MCF 10A (cell line): ENCODE results near the gene UMPS. TPM values are rescaled to one million over a fixed set of nuclear protein-coding genes. Genes with fewer than 3 reads are reported as not detected.

Source experiments
- BruUV-seq: library from RNA; stranded (reverse); fragments of 400-500 nt; replicated peaks from 2 replicates; lab custom pipeline; 2021; lab: Mats Ljungman, UMichigan
- CTCF ChIA-PET: fragments of 300-600 bp; sonication (Branson Sonifier 250); formaldehyde crosslinking; extraction: SDS; loops from one replicate; lab custom pipeline; 2021; ENCODE audit warnings: antibody characterized with exemption, inconsistent platforms; lab: Yijun Ruan, JAX
- POLR2A ChIA-PET: fragments of 300-600, 350-650 bp; sonication (Branson Sonifier 250); formaldehyde crosslinking; extraction: SDS; loops from one replicate; lab custom pipeline; 2020; ENCODE audit warnings: antibody characterized with exemption, inconsistent platforms; lab: Yijun Ruan, JAX
- DNase-seq: peaks from one replicate; pipeline ENCODE4 v3.0.0-alpha.2; 2018; ENCODE audit not compliant: unreplicated experiment
- H3K27ac Mint-ChIP-seq: one replicate; pipeline ENCODE4 v1.8.0; 2022; ENCODE audit warnings: mild to moderate bottlenecking, low read depth, mixed read lengths; ENCODE audit not compliant: unreplicated experiment
- H3K27me3 Mint-ChIP-seq: one replicate; pipeline ENCODE4 v1.8.0; 2022; ENCODE audit warnings: mixed read lengths; ENCODE audit not compliant: insufficient read depth, unreplicated experiment
- H3K36me3 Mint-ChIP-seq: one replicate; pipeline ENCODE4 v1.8.0; 2022; ENCODE audit warnings: mild to moderate bottlenecking, moderate library complexity, mixed read lengths; ENCODE audit not compliant: insufficient read depth, unreplicated experiment
- H3K4me1 Mint-ChIP-seq: one replicate; pipeline ENCODE4 v1.8.0; 2022; ENCODE audit warnings: mixed read lengths; ENCODE audit not compliant: insufficient read depth, unreplicated experiment
- H3K4me3 Mint-ChIP-seq: one replicate; pipeline ENCODE4 v1.8.0; 2022; ENCODE audit warnings: mild to moderate bottlenecking, moderate library complexity, mixed read lengths; ENCODE audit not compliant: unreplicated experiment
- H3K9me3 Mint-ChIP-seq: one replicate; pipeline ENCODE4 v1.8.0; 2022; ENCODE audit warnings: mixed read lengths; ENCODE audit not compliant: unreplicated experiment
- intact Hi-C: fragments of 100-400 bp; cut with micrococcal nuclease; formaldehyde crosslinking; loops from 2 replicates; pipeline ENCODE4 v1.14.1; 2022
- total RNA-seq: library from RNA; stranded (reverse); gene quantifications from 2 replicates; pipeline ENCODE4 v1.2.3, GENCODE V29; 2022
- TF ChIP-seq, protein P1 (sequence below): fragments of 200-600 bp; IDR thresholded peaks from one replicate; pipeline ENCODE4 v1.8.0; 2022; ENCODE audit warnings: antibody characterized with exemption, mild to moderate bottlenecking; ENCODE audit not compliant: unreplicated experiment

Gene UMPS
- total RNA-seq, 1 experiment from 2014 or later: 49.3 TPM

DNA sequence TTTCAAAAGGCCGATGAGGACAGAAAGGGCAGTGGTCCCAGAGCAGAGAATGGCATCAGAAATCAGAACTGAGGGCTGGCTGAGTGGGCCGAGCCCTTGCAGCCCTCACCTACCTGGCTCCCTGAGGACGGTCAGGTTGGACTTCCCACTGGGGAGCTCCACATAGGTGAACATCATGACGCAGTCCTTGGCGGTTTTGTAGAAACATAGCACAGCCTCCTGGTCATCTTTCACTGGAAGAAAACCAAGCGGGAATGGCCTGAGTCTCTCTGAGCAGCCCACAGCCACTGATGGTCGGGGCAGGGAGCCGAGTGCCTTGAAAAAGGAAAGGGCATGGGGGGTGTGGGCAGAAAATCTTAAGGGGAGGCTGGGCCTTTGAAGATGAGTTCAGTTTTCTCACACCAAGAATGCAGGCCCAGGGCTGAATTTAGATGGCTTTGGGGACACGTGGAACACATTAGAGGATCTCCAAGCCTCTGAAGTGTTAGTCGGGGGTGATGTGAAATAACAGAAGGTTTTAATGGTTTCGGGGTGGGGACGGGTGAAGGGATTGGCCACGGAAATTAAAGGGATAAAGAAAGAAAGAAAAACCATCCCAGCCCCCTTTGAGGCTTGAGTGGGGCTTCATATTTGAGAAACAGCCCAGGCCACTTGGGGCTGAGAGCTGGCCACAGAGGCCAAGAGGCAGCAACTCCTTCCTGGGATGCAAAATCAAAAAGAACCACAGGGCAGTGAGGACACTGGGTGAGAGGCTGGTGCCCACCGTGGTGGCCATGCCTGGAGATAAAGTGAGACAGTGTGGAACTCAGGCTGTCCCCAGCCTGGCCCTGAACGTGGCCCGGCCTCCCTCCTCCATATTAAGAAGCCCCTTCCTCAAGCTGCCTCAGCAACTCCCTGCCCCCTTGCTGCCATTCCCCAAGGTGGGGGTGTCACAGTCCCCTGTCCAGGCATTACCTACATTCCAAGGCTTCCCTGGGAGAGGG, 36.2 kb downstream of the UMPS start:
- H3K4me3 Mint-ChIP-seq: no peak overlapping the region
- ChIA-PET CTCF (interaction anchor here (0.5 to 15.0 kb wide), 5 partner anchors 20 to 736 kb away, joined by 3 to 263 read pairs (median 3); no protein-coding TSS in a partner anchor), POLR2A (no interaction called here)
- no TSS peak for BruUV-seq
- no peak overlapping the region for H3K27ac Mint-ChIP-seq
- peaks cover 41% of the 10 kb centered on the region for H3K36me3 Mint-ChIP-seq
- no peaks in the 10 kb centered on the region for H3K9me3 Mint-ChIP-seq
- TF ChIP-seq, protein P1, sequence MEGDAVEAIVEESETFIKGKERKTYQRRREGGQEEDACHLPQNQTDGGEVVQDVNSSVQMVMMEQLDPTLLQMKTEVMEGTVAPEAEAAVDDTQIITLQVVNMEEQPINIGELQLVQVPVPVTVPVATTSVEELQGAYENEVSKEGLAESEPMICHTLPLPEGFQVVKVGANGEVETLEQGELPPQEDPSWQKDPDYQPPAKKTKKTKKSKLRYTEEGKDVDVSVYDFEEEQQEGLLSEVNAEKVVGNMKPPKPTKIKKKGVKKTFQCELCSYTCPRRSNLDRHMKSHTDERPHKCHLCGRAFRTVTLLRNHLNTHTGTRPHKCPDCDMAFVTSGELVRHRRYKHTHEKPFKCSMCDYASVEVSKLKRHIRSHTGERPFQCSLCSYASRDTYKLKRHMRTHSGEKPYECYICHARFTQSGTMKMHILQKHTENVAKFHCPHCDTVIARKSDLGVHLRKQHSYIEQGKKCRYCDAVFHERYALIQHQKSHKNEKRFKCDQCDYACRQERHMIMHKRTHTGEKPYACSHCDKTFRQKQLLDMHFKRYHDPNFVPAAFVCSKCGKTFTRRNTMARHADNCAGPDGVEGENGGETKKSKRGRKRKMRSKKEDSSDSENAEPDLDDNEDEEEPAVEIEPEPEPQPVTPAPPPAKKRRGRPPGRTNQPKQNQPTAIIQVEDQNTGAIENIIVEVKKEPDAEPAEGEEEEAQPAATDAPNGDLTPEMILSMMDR: no peak
- DNase-seq: no peak
- intact Hi-C loops: no loop called here
- peaks cover 2% of the 10 kb centered on the region for H3K4me1 Mint-ChIP-seq
- no peaks in the 10 kb centered on the region for H3K27me3 Mint-ChIP-seq

DNA sequence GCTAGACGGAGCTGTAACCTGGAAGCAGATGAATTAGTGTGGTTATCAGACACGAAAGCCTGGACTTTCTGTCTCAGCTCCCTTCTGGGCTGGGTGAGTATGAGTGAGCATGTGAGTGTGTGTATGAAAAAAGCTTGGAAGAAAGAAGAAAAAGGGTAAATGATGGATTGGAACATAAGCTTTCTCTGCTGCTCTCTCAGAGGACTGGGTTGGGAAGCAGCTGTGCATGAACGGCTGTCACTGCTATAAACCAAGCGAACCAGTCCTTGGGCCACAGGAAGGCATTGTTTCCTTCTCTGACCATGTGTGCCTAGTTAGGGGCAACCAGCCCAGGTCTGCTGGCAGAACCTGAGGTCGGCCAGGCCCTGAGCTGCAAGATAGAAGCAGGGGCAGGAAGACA, 37.0 kb downstream of the UMPS start:
- Mint-ChIP-seq H3K4me3 (no peak overlapping the region), H3K9me3 (no peaks in the 10 kb centered on the region), H3K36me3 (peaks cover 40% of the 10 kb centered on the region), H3K4me1 (no peaks in the 10 kb centered on the region), H3K27me3 (no peaks in the 10 kb centered on the region), H3K27ac (no peak overlapping the region)
- no peak for DNase-seq
- no TSS peak for BruUV-seq
- ChIA-PET CTCF (interaction anchor here (0.5 to 15.0 kb wide), 4 partner anchors 19 to 581 kb away, joined by 3 to 263 read pairs (median 24); no protein-coding TSS in a partner anchor), POLR2A (no interaction called here)
- intact Hi-C loops: no loop called here
- TF ChIP-seq, protein P1: no peak

DNA sequence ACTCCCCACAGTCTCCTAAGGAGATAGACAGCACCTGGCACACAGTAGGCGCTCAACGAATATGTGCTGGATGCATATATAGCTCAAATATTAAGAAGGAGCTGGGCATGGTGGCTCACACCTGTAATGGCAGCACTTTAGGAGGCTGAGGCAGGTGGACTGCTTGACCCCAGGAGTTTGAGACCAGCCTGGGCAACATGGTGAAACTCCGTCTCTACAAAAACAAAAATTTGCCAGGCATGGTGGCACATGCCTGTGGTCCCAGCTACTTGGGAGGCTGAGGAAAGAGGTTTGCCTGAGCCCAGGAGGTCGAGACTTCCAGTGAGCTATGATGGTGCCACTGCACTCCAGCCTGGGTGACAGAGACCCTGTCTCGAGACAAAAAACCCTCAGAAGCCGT, 37.4 kb downstream of the UMPS start:
- DNase-seq: no peak
- Mint-ChIP-seq H3K9me3 (no peaks in the 10 kb centered on the region), H3K4me3 (no peak overlapping the region), H3K27me3 (no peaks in the 10 kb centered on the region), H3K27ac (no peak overlapping the region), H3K36me3 (peaks cover 43% of the 10 kb centered on the region), H3K4me1 (no peaks in the 10 kb centered on the region)
- BruUV-seq: no TSS peak
- POLR2A ChIA-PET: no interaction called here
- TF ChIP-seq, protein P1: no peak
- CTCF ChIA-PET: interaction anchor here (1.6 to 15.0 kb wide), 3 partner anchors 19 to 153 kb away, joined by 3 to 263 read pairs (median 44); no protein-coding TSS in a partner anchor
- intact Hi-C loops: no loop called here

DNA sequence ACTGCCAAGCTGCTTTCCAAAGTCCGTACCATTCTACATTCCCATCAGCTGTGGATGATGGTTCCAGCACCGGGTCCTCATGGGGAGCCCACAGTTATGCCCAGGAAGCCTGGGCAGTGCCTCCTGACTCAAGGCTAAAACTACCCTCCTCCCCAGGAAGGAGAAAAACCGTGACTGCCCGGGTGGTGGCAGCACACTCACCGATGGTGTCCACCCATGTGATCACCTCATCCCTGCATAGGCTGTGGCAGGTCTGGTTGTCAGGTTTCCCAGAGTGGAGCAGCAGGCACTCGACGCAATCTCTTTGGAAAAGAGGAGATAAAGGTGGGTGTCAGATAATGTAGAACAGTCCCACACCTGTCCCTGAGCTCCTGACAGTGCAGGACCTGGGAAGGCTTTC, 38.6 kb downstream of the UMPS start:
- no peaks in the 10 kb centered on the region for H3K4me1 Mint-ChIP-seq
- no TSS peak for BruUV-seq
- H3K9me3 Mint-ChIP-seq: no peaks in the 10 kb centered on the region
- intact Hi-C loops: loop anchor here (1.0 kb wide), 1 partner anchor 132 kb away; no protein-coding TSS in a partner anchor
- no peak overlapping the region for H3K4me3 Mint-ChIP-seq
- CTCF ChIA-PET: interaction anchor here (0.5 to 15.0 kb wide), 4 partner anchors 9 to 750 kb away, joined by 3 to 263 read pairs (median 44); no protein-coding TSS in a partner anchor
- TF ChIP-seq, protein P1: peak; percentile 43
- DNase-seq: peak; percentile 56
- POLR2A ChIA-PET: no interaction called here
- H3K36me3 Mint-ChIP-seq: peaks cover 34% of the 10 kb centered on the region
- no peaks in the 10 kb centered on the region for H3K27me3 Mint-ChIP-seq
- H3K27ac Mint-ChIP-seq: no peak overlapping the region
